Measurements from ENCODE around the gene NOX3.
"Not testable (repeated sequence)": the region's sequence is repeated elsewhere in the genome, so short reads cannot be mapped to it uniquely, and the experiment has no call there.

The NOX3 gene

DNA sequence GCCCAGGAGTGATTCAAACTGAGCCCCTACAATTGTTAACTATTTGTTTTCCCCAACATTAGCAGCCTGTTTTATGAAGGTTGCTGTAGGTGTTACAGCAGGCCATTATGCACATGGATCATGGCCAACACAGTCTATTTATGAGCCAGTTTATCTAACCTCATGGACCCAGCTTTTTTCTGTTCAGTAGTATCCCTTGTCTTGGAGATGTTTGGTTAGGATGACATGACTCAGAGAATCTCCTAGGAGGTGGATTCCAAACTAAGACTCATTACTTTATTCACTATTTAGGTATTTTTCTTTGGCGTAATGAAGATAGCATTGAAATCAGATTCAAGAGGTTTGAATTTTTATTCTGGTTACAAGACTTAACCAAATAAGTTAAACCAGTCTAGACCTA is 78.6 kb downstream of the NOX3 start:
- Histone ChIP-seq H3K36me3 (ENCODE audit: insufficient read depth, low read depth, low read length) (no peaks in the 10 kb centered on the region), H3K9ac (ENCODE audit: low read depth, low read length) (no peak overlapping the region), H3K27ac (ENCODE audit: low read length) (no peak overlapping the region), H3K27me3 (ENCODE audit: insufficient read depth, low read length) (no peaks in the 10 kb centered on the region), H3K4me3 (ENCODE audit: low read length) (no peak overlapping the region), H3K9me3 (ENCODE audit: insufficient read depth, low read depth, low read length) (no peaks in the 10 kb centered on the region), H3K4me1 (ENCODE audit: insufficient read depth, low read length) (no peaks in the 10 kb centered on the region)

DNA sequence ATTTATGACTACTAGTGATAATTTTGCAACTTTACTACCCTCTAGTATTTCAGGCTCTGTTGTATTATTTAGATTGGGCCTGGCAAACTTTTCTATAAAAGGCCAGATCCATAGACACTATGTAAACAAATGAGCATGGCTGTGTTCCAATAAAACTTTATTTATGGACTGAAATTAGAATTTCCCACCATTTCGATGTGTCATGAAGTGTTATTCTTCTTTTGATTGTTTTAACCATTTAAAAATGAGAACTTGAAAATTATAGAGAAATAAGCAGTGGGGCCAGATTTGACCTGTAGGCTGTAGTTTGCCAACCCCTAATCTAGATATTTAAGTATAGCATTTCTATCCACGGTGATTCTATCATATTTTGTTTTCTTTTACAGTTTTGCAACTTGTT is 79.8 kb downstream of the NOX3 start:
- no peaks in the 10 kb centered on the region for H3K27me3 ChIP-seq (ENCODE audit: insufficient read depth, low read length)
- no peak overlapping the region for H3K4me3 ChIP-seq (ENCODE audit: low read length)

DNA sequence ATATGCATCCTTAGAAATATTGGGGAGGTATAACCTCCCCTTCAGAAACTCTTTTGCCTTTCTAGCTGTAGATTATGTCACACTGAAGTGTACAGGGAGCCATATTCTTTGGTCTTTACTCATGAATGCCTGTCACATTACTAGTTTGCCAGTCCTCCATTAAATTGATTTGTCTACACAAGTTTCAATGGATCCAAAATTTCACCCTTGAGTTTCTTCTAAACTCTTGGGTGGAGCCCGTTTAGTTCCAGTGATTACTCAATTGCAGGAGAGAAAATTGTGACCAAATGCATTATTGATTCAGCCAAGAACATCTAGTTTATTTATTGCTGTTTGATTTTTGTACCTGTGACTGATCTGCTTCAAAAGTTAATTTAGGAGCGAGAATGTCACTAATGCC is 81.0 kb downstream of the NOX3 start:
- Histone ChIP-seq H3K27ac (ENCODE audit: low read length) (no peak overlapping the region), H3K9ac (ENCODE audit: low read depth, low read length) (no peak overlapping the region), H3K4me1 (ENCODE audit: insufficient read depth, low read length) (no peaks in the 10 kb centered on the region), H3K36me3 (ENCODE audit: insufficient read depth, low read depth, low read length) (no peaks in the 10 kb centered on the region), H3K4me3 (ENCODE audit: low read length) (no peak overlapping the region), H3K27me3 (ENCODE audit: insufficient read depth, low read length) (no peaks in the 10 kb centered on the region), H3K9me3 (ENCODE audit: insufficient read depth, low read depth, low read length) (no peaks in the 10 kb centered on the region)

More for the DNA sequence above, 79.8 kb downstream of the NOX3 start:
- H3K4me1 ChIP-seq (ENCODE audit: insufficient read depth, low read length), result no peaks in the 10 kb centered on the region
- H3K36me3 ChIP-seq (ENCODE audit: insufficient read depth, low read depth, low read length), result no peaks in the 10 kb centered on the region
- H3K9me3 ChIP-seq (ENCODE audit: insufficient read depth, low read depth, low read length), result no peaks in the 10 kb centered on the region
- no peak overlapping the region for H3K9ac ChIP-seq (ENCODE audit: low read depth, low read length)
- H3K27ac ChIP-seq (ENCODE audit: low read length), result no peak overlapping the region

DNA sequence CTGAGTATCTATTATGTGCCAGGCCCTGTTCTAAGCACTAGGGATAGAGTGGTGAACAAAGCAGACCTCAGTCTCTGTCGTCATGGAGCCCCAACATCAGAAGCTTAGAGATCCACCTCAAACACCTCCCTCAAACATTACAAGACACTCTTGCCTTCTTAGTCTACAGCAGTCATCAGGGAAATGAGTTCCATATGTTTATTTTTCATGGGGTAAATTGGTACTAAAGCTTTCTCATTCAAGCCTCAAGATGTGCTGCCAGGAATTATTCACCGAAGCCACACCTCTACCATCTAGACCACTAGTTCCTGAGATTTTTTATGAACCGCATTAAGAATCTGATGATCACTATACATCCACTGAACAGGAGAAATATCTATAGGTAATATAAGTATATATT is 82.4 kb downstream of the NOX3 start:
- Histone ChIP-seq H3K27ac (ENCODE audit: low read length) (no peak overlapping the region), H3K9ac (ENCODE audit: low read depth, low read length) (no peak overlapping the region), H3K4me3 (ENCODE audit: low read length) (no peak overlapping the region), H3K9me3 (ENCODE audit: insufficient read depth, low read depth, low read length) (no peaks in the 10 kb centered on the region), H3K27me3 (ENCODE audit: insufficient read depth, low read length) (no peaks in the 10 kb centered on the region), H3K36me3 (ENCODE audit: insufficient read depth, low read depth, low read length) (no peaks in the 10 kb centered on the region), H3K4me1 (ENCODE audit: insufficient read depth, low read length) (no peaks in the 10 kb centered on the region)

DNA sequence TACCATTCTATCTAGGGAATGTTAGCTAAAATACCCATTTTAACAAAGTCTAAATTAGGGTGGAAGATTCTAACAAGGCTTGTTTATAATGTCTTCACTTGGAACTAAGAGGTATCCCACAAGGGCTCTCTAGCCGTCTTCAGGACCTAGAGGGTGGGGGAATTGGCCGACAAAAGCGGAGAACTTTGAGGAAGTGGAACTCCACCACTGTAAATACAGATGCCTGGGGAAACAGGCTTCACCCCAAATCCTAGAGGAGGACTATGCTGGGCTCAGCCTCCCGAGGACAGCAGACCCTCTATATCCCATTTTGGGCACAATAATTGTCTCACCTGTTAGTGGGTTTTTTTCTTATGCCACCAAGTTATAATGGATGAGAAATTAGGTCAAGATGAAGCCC is 83.4 kb downstream of the NOX3 start:
- Histone ChIP-seq H3K9ac (ENCODE audit: low read depth, low read length) (no peak overlapping the region), H3K4me1 (ENCODE audit: insufficient read depth, low read length) (no peaks in the 10 kb centered on the region), H3K36me3 (ENCODE audit: insufficient read depth, low read depth, low read length) (no peaks in the 10 kb centered on the region), H3K9me3 (ENCODE audit: insufficient read depth, low read depth, low read length) (no peaks in the 10 kb centered on the region), H3K4me3 (ENCODE audit: low read length) (no peak overlapping the region), H3K27ac (ENCODE audit: low read length) (no peak overlapping the region), H3K27me3 (ENCODE audit: insufficient read depth, low read length) (no peaks in the 10 kb centered on the region)

DNA sequence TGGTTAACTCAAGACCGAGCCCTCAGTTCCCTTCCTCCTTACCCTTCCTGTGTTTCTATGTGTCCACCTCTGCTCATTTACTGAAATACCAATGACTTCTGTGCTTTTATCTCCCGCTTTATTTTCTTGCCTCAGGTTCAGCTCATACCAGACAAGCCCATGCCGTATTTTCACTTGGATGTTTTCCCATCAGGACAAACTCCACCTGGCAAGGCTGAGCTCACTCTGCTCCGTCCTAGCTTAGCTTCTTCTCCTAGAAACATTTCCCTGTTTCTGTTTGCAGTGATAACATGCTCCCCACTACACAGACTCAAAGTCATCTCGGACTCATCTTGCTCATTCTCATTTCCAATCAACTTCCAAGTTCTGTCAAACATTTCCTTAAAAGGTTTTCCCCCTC is 84.4 kb downstream of the NOX3 start:
- H3K27me3 ChIP-seq (ENCODE audit: insufficient read depth, low read length), result no peaks in the 10 kb centered on the region
- H3K9me3 ChIP-seq (ENCODE audit: insufficient read depth, low read depth, low read length), result no peaks in the 10 kb centered on the region
- H3K4me1 ChIP-seq (ENCODE audit: insufficient read depth, low read length), result no peaks in the 10 kb centered on the region
- no peak overlapping the region for H3K4me3 ChIP-seq (ENCODE audit: low read length)
- no peak overlapping the region for H3K27ac ChIP-seq (ENCODE audit: low read length)
- no peak overlapping the region for H3K9ac ChIP-seq (ENCODE audit: low read depth, low read length)
- no peaks in the 10 kb centered on the region for H3K36me3 ChIP-seq (ENCODE audit: insufficient read depth, low read depth, low read length)

DNA sequence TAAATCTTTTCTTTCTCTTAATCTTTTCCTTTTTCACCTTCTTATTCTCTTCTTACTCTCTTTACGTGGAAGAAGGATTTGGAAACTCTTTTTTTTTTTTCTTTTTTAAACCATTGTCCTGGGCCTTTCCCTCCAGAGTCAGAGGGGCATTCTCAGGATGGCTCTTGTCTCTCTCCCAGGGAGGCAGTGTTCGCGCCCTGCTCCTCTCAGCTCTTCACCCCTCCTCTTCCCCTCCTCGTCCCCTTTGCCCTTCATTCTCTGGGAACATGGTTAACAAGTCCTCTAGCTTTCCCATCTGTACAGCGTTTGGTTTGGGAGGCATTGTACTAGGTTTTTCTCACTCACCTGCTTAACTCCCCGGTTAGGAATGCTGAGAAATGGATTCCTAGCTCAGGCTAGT is 89.3 kb downstream of the NOX3 start:
- Histone ChIP-seq H3K36me3 (ENCODE audit: insufficient read depth, low read depth, low read length) (no peaks in the 10 kb centered on the region), H3K9ac (ENCODE audit: low read depth, low read length) (no peak overlapping the region), H3K27me3 (ENCODE audit: insufficient read depth, low read length) (no peaks in the 10 kb centered on the region), H3K4me1 (ENCODE audit: insufficient read depth, low read length) (0 out of 2 replicates have a peak, but pooled peaks cover 5% of the 10 kb centered on the region), H3K27ac (ENCODE audit: low read length) (no peak overlapping the region), H3K4me3 (ENCODE audit: low read length) (no peak overlapping the region), H3K9me3 (ENCODE audit: insufficient read depth, low read depth, low read length) (no peaks in the 10 kb centered on the region)

DNA sequence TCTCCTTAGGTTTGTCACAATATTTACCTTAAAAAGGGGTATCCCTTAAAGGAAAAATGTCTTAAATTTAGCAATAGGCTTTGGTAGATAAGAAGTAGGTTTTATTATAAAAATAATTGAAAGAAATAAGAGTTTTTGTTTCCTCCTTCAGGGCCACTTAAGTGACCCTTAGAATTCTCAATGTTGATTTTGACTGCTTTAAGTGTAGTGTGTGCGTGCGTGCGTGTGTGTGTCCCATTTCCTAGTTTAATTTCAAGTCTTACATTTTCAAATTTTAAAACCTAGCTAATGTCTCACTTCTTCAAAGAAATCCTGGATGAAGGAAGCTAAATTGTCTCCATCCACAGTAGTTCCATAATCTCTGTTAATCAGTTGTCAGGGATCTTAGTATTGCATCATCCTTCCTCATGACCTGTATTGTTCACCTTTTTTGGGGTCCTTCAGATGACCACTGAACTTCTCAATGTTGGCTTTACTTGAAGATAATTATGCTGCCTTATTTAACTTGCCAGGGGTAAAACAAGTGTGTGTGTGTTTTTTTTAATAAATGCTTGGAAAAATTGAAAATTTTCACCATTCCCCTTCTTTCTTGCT is 90.7 kb downstream of the NOX3 start:
- Histone ChIP-seq H3K36me3 (ENCODE audit: insufficient read depth, low read depth, low read length) (no peaks in the 10 kb centered on the region), H3K27me3 (ENCODE audit: insufficient read depth, low read length) (no peaks in the 10 kb centered on the region), H3K4me1 (ENCODE audit: insufficient read depth, low read length) (0 out of 2 replicates have a peak, but pooled peaks cover 5% of the 10 kb centered on the region), H3K27ac (ENCODE audit: low read length) (no peak overlapping the region), H3K4me3 (ENCODE audit: low read length) (no peak overlapping the region), H3K9ac (ENCODE audit: low read depth, low read length) (no peak overlapping the region), H3K9me3 (ENCODE audit: insufficient read depth, low read depth, low read length) (no peaks in the 10 kb centered on the region; the same call in 1 of the 2 replicates)

DNA sequence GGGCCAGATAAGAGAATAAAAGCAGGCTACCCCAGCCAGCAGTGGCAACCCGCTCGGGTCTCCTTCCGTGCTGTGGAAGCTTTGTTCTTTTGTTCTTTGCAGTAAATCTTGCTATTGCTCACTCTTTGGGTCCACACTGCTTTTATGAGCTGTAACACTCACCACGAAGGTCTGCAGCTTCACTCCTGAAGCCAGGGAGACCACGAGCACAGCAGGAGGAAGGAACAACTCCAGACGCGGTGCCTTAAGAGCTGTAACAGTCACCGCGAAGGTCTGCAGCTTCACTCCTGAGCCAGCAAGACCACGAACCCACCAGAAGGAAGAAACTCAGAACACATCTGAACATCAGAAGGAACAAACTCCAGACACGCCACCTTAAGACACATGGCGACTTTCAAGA is 91.6 kb downstream of the NOX3 start:
- not testable (repeated sequence) for H3K9me3 ChIP-seq (ENCODE audit: insufficient read depth, low read depth, low read length); H3K4me3 ChIP-seq (ENCODE audit: low read length); H3K36me3 ChIP-seq (ENCODE audit: insufficient read depth, low read depth, low read length); H3K27me3 ChIP-seq (ENCODE audit: insufficient read depth, low read length); H3K9ac ChIP-seq (ENCODE audit: low read depth, low read length); H3K27ac ChIP-seq (ENCODE audit: low read length); H3K4me1 ChIP-seq (ENCODE audit: insufficient read depth, low read length)

DNA sequence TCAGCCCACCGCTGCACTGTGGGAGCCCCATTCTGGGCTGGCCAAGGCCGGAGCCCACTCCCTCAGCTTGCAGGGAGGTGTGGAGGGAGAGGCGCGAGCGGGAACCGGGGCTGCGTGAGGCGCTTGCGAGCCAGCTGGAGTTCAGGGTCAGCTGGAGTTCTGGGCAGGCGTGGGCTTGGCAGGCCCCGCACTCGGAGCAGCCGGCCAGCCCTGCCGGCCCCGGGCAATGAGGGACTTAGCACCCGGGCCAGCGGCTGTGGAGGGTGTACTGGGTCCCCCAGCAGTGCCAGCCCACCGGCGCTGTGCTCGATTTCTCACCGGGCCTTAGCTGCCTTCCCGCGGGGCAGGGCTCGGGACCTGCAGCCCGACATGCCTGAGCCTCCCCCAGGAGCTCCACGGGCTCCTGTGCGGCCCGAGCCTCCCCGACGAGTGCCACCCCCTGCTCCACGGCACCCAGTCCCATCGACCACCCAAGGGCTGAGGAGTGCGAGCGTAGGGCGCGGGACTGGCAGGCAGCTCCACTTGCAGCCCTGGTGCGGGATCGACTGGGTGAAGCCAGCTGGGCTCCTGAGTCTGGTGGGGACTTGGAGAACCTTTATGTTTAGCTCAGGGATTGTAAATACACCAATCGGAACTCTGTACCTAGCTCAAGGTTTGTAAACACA is 92.5 kb downstream of the NOX3 start:
- not testable (repeated sequence) for H3K36me3 ChIP-seq (ENCODE audit: insufficient read depth, low read depth, low read length); H3K27ac ChIP-seq (ENCODE audit: low read length); H3K4me3 ChIP-seq (ENCODE audit: low read length); H3K9me3 ChIP-seq (ENCODE audit: insufficient read depth, low read depth, low read length); H3K9ac ChIP-seq (ENCODE audit: low read depth, low read length); H3K4me1 ChIP-seq (ENCODE audit: insufficient read depth, low read length); H3K27me3 ChIP-seq (ENCODE audit: insufficient read depth, low read length)

DNA sequence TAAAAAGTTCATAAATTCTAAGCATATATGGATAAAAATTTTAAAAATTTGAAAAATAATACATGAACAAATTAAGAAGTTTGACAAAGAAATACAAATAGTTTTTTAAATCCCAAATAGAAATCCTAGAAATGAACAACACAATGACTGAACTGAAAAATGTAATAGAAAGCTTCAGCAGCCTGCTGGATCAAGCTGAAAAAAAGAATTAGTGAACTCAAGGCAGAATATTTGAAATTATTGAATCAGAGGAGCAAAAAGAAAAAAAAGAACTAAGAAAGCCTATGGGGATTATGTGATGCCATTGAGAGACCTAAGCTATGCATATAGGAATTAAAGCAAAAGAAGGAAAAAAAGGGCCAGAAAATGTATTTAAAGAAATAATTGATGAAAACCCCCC is 101.5 kb downstream of the NOX3 start:
- no peak overlapping the region for H3K4me3 ChIP-seq (ENCODE audit: low read length)
- no peaks in the 10 kb centered on the region for H3K27me3 ChIP-seq (ENCODE audit: insufficient read depth, low read length)
- no peaks in the 10 kb centered on the region for H3K36me3 ChIP-seq (ENCODE audit: insufficient read depth, low read depth, low read length)
- H3K27ac ChIP-seq (ENCODE audit: low read length), result no peak overlapping the region
- no peaks in the 10 kb centered on the region for H3K4me1 ChIP-seq (ENCODE audit: insufficient read depth, low read length)
- no peak overlapping the region for H3K9ac ChIP-seq (ENCODE audit: low read depth, low read length)
- H3K9me3 ChIP-seq (ENCODE audit: insufficient read depth, low read depth, low read length), result peaks cover 6% of the 10 kb centered on the region; the same call in 1 of the 2 replicates

DNA sequence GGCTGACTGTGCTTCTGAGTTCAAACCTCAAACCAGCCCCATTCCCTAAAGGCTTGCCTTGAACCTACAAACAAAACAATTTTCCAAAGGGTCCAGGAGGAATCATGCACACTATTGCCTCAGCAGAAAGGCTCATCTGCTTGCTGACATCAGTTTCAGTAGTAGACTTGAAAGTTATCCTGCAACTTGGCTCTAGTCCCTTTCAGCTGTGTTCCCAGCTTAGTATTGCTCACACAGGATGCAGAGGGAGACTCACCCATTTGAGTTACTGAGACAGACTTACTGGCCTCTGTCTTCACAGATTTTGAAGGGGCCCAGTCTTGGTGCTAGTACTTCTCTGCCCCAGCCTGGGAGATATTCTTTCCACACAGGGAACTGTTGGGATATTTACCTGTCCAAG is 102.8 kb downstream of the NOX3 start:
- H3K9ac ChIP-seq (ENCODE audit: low read depth, low read length), result no peak overlapping the region
- H3K9me3 ChIP-seq (ENCODE audit: insufficient read depth, low read depth, low read length), result peaks cover 6% of the 10 kb centered on the region; the same call in 1 of the 2 replicates
- no peaks in the 10 kb centered on the region for H3K36me3 ChIP-seq (ENCODE audit: insufficient read depth, low read depth, low read length)
- H3K27me3 ChIP-seq (ENCODE audit: insufficient read depth, low read length), result no peaks in the 10 kb centered on the region
- no peak overlapping the region for H3K27ac ChIP-seq (ENCODE audit: low read length)
- no peak overlapping the region for H3K4me3 ChIP-seq (ENCODE audit: low read length)
- no peaks in the 10 kb centered on the region for H3K4me1 ChIP-seq (ENCODE audit: insufficient read depth, low read length)

All from iPS-20b (cell line).